Lower leg skin (tissue), 3 donors: ENCODE measurements around the gene OR5M11.

Source experiments
- POLR2A ChIP-seq, 2 donors: fragments of 450-650 bp; IDR thresholded peaks; one replicate each; pipeline ENCODE4 v1.6.1; 2016 to 2017; ENCODE audit warnings: antibody characterized with exemption in 2 of 2, mild to moderate bottlenecking in 1 of 2, moderate library complexity in 1 of 2
- TF ChIP-seq, protein P1 (sequence below), 3 donors: fragments of 450-650 bp; IDR thresholded peaks; one replicate each; pipeline ENCODE4 v1.5.1; 2016; ENCODE audit warnings: antibody characterized with exemption in 3 of 3, mild to moderate bottlenecking in 3 of 3, moderate library complexity in 2 of 3

DNA sequence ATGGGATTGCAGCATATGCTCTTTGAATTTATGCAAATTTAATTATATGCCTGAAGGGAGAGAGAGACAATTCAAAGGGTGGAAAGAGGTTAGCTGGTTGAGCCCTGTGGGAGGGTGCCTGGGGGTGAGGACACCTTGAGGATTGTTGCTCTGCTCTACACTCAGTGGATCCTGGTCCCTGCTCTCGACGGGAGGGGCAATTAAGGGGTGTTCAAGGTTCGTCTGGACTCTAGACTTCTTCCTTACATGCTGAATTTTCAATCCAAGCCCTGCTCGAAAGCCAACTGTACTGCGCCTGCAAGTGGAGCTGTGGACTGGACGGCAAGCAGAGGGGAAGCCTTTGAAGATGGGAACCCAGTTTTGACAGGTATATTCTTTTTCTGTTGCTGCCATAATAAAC, 15.5 kb upstream of the OR5M11 start:
- TF ChIP-seq, protein P1, sequence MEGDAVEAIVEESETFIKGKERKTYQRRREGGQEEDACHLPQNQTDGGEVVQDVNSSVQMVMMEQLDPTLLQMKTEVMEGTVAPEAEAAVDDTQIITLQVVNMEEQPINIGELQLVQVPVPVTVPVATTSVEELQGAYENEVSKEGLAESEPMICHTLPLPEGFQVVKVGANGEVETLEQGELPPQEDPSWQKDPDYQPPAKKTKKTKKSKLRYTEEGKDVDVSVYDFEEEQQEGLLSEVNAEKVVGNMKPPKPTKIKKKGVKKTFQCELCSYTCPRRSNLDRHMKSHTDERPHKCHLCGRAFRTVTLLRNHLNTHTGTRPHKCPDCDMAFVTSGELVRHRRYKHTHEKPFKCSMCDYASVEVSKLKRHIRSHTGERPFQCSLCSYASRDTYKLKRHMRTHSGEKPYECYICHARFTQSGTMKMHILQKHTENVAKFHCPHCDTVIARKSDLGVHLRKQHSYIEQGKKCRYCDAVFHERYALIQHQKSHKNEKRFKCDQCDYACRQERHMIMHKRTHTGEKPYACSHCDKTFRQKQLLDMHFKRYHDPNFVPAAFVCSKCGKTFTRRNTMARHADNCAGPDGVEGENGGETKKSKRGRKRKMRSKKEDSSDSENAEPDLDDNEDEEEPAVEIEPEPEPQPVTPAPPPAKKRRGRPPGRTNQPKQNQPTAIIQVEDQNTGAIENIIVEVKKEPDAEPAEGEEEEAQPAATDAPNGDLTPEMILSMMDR (IDR thresholded peaks at IDR 0.05) = no peak
- TF ChIP-seq POLR2A (IDR thresholded peaks at IDR 0.05) = no peak
